GM18520 (cell line): ENCODE measurements around the gene CLPX.
"Not testable (repeated sequence)": the region's sequence is repeated elsewhere in the genome, so short reads cannot be mapped to it uniquely, and the experiment has no call there.

Source experiments
- ATAC-seq: cut with Tn5 transposase; IDR thresholded peaks from one replicate; pipeline ENCODE4 v1.9.1; 2021; ENCODE audit not compliant: unreplicated experiment

The CLPX gene

DNA sequence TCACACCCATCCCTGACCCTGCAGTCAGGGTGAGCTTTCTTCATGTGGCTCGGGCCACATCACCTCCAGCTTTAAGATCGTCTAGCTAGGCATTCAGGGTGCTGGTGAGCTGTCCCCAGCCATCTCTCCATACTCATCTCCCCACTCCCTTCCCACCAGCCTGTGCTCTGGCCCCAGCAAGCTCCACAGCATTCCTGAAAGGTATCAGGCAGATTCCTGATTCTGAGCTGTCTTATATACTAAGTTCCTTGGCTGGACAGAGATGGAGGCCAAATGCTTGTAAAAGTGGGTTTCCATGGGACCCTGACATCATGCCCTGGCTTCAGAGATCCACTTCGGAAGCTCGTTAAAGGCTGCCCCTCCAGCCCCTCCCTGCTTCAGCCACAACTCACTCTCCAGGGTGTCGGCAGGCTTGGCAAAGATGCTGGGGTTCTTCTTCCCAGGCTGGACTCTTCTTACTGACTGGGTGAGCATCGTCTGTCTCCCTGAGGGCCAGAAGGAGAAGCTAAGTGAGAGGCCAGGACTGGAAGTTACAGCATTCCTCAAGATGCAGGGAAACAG lies 22.2 kb upstream of the CLPX start:
- no peak for ATAC-seq

DNA sequence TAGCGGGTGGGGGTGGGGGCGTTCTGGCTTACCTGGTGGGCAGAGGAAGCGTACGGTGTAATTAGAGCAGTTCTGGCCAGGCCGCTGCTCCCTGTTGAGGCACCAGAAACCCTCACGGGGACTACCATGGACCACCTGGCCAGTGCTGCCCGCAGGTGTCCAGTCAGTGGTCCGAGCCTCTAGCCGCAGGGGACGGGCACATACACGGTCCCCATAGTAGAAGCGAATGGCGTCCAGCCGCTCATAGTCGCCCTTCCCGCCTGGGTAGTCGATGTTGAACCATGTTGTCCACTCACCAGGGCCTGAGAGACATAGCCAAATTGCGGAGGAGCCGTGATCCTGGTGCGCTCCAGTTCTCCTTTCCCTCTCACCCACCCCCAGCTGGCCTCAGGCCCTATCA lies 21.6 kb upstream of the CLPX start:
- ATAC-seq, result no peak

DNA sequence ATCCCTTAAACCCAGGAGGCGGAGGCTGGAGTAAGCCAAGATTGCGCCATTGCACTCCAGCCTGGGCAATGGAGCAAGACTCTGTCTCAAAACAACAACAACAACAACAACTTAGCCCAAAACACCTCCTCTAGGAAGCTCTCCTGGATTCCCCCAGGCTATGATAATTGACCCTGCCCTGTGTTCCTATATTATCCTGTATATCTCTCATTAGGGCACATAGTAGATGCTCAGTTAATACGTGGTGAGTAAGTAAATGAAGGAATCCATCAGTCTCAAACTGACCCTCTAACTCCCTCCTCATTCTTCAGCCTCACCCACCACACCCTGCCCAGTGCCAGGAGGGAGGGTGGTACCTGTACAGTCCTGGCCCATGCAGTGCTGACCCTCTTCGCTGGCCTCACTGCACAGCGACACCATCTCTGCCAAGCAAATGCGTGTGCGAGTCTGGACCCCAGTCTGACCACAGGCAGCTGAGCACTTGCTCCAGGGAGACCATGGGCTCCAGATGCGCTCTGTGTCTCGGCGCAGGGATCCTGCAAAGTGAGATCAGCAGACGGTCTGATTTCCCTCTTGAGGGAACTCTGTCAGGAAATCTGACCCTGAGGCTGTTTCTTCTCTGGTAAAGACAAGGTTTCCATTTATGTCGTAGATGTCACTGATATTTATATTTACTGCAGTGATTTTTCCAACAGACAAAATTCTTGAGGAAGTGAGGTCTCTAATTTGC lies 20.0 kb upstream of the CLPX start:
- no peak for ATAC-seq

DNA sequence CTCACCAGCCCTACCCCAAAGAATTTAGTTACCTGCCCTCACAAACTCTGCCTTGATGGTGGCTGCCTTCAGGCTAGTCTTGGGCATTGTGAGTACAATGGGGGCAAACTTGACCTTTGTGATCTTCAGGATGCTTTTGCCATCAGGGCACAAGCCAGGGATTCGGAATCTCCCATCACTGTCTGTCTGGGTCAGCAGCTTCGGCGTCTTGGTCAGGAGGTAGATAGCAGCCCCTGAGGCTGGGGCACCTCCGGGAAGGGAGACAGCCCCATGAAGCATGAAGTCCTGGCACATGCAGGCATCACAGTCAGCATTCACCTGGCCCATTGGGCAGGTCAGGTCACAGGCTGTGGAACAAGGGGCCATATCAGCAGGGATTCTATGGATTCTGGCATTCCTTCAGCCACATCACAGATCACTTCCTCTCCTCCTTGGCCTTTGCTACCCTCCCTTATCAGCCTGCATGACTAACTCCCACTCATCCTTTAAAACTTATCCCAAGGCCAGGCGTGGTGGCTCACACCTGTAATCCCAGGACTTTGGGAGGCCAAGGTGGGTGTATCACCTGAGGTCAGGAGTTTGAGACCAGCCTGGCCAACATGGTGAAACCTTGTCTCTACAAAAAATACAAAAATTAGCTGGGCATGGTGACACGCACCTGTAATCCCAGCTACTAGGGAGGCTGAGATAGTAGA lies 19.2 kb upstream of the CLPX start:
- ATAC-seq, result no peak

DNA sequence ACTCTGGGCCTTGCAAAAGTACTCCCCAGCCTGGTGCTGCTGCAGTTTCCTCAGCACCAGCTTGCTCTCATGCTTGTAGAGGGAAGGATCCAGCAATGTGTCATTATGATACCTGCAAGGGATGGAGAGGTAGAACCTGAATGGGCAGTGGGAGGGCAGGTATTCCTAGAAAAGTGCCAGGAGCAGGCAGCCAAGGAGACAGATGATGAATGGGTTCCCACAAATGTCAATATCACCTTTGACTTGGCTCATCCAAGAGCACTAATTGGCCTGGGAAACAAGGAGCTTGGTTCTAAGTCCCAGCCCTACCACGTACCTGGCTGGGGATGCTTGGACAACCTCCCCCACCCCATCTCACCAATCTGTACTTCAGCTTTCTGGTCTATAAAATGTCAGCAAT lies 16.8 kb upstream of the CLPX start:
- no peak for ATAC-seq

DNA sequence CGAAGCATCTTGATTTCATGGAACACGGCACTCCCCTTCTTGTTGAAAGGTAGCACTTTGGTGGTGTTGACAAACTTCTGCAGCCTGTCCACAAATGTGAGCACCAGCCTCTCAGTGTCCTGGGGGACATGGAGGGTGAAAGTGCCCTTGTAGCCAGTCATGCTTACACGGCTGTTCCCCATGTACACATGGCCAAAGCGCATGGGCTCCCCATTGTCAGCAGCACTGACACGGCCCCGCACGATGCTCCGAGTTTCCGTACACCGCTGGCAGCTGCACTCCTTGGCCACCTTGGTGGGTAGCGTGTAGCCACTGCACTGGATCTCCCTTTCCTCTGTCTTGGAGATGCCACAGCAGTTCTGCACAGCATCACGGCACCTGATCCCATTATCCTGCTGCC lies 13.4 kb upstream of the CLPX start:
- no peak for ATAC-seq

DNA sequence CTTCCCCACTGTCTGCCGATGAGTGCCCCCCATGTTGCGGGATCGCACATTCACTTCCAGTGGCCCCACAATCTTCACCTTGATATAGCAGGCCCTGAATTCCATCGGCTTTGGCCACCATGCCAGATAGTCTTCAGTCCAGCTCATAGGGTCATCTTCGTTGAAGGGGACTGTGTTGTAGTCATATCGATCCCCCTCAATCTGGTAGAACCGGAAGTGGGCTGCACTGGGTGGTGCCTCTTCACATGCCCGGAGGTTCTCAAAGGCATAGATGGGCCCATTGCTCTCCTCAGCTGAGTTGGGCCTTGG lies 12.1 kb upstream of the CLPX start:
- ATAC-seq, result no peak

DNA sequence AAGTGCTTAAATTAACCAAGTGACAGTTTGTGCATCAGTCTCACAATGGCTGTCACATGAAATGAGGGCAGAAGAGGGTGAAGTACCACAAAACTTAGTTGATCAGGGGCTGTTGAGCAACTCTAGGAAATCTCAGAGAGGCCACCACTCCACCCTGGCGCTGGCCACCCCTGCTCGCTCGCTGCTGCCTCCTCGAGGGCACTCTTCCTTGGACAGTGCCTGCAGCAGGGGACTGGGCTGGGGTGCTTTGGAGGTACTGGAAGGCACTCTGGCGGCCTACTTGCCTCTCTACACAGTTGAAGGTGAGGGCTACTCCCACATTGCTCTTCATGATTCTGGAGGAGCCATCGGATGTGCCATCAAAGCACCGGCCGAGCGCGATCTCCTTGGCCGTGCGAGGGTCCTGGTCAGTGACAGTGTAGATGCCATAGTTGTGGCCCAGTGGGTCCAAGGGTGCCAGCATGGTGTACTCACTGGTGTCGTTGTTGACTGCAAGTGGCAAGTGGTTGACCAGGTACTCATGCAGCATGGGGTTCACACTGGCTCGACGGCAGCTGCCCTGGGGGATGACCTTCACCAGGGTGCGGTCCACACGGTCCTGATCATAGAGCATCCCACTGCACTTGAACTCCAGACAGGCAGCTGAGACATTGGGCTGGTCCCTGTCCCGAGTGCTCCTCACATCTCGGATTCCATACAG lies 11.6 kb upstream of the CLPX start:
- no peak for ATAC-seq

DNA sequence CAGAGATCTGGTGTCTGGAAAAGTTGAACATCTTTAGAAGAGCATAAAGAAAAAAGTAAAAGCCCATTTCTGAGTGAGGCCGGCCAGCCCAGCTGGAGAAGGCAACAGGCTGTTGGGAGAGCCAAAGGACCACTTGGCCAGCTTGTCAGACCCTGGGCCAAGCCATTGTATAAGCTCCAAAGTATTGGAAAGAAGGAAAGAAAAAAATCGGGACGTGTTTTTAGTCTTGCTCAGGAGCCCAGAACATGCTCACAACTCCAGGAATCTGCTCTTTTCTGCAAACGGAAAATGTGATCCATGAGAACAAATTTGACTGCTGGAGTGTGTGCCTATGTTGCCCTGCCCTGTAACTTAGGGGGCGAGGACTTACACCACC lies 10.4 kb upstream of the CLPX start:
- ATAC-seq, result no peak

DNA sequence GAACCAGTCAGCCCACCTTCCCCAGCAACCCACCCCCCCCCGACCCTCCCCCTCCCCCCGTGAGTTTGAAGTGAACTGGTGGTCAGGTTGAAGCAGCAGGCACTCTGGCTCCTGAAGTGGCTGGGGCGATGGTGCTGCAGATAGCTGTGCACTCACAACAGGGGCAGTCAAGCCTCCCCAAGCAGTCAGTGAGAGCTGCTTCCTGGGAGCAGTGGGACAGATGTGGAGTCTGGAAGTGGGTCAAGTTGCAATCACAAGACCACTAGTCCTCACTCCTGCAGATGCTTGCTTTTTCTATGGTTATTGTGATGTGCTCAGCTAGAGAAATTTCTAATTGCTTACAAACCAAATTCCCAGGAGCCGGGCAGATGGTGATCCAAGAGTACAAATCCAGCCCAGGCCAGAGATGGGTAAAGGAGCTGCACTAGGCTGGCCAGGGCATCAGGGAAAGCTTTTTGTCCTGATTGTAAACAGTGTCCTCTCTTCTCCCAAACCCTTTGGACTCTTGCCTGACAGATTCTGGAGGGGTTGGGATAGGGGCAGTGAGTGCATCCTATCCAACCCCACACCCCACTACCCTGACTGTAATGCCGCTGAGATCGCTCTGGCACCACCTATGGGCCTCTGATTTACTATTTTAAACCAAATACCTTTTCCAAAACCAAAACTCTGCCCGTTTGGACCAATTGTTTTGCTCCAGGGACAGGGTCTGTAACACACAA lies 9.8 kb upstream of the CLPX start:
- no peak for ATAC-seq

DNA sequence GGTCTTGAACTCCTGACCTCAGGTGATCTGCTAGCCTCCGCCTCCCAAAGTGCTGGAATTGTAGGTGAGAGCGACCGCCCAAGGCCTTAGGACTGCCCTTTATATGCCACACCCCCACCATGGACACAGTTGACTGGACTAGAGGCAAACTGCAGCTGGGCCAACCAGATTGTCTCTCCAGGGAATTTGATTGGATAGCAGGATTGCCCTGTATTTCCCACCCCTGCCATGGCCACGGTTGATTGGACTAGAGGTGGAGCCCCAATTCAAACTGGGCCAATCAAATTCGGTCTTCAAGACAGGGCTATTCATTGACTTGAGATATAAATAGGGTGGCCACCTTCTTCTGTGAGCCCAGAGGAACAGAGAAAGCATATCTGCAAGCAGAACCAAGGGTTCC lies 6.9 kb upstream of the CLPX start:
- no peak for ATAC-seq

DNA sequence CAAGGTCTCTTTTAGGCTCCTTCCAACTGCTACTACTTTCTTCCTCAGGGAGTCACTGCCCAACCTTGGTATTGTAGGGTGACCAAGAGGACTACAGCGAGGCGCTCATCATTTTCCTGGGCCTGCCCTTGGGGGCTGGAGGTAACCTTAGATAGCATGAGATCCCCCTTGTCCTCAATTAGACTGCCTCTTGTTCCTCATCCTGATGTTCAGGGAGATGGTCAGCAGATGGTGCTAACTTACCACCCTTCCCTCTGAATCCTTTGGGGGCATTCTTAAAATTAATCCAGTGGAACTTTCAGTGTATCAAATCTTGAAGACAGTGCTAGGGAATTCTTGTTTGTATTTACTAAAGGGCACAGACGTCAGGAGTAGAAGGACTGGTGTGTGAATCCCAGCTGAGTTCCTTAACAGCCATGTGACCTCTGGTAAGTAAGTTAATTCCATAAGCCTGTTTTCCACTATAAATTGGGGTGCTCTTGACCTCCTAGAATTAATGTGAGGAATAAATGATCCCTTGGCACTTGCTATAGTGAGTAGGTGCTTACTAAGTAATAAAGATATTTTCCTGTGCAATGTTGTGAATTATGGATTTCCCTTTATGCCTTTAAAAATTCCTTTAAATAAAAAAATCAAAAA lies 4.1 kb upstream of the CLPX start:
- no peak for ATAC-seq

DNA sequence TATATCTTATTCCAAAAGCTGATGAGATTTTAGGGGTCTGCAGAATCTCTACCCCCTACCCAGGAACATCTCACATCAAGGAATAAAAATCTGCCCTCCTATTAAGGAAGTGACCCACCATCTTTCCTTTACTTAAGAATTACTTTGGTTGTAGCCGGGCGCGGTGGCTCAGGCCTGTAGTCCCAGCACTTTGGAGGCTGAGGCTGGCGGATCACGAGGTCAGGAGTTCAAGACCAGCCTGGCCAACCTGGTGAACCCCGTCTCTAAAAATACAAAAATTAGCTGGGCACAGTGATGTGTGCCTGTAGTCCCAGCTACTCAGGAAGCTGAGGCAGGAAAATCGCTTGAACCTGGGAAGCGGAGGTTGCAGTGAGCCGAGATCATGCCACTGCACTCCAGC lies 3.3 kb upstream of the CLPX start:
- not testable (repeated sequence) for ATAC-seq

DNA sequence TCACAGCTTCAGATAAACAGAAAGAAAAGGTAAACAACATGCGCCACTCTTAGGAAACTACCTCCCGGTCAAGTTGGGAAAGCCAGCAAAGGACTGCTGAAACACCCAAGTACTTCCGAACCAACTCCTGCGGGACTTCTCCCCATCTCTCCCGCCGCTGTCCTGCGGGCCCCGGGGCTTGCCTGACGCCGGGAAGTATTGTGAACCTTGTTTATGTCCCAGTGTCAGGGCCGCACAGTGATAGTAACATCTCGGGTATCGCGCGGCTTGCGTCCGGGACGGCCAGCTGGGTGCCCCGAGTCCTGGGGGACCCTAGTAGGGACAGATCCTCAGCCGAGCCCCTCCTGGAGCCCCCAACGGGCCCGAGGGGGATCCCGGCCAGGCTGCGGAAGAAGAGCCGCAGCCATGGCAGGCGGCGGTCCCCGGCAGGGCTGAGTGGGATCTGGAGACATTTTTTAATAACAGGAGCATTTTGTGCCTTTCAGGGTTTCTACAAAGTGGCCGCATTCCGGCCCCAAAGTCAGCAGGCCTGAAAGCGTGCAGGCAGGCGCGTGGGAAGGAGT lies 756 bp downstream of the CLPX start:
- ATAC-seq, result no peak

DNA sequence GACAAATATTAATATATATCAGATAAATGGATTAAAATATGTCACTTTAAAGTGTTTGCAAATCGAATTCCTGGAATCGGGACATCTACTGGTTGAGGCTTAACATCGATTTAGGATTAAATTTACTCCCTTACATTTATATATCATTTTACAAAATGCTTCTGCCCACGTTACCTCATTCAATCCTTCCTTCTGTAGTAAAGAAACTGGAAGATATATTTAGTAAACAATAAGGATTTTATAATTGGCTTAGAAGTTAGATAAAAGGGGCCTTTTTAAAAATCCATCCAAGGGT lies 1.3 kb downstream of the CLPX start:
- no peak for ATAC-seq

DNA sequence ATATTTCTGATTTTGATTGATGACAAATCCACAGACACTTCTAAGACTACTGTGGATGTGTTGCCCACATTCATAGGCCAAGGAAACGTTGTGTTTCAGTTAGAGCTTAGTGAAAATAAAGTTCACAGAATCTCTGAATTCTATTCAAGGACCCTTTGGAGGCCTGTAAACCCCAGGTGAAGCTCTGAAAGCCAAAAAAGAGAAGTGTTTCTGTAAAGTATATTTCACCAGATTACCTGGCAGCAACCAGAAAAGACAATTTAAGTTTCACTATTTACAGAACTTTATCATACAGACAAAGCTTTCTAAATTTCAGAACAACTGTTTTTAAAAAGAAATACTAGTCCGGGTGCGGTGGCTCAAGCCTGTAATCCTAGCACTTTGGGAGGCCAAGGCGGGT lies 2.6 kb downstream of the CLPX start:
- ATAC-seq, result no peak

DNA sequence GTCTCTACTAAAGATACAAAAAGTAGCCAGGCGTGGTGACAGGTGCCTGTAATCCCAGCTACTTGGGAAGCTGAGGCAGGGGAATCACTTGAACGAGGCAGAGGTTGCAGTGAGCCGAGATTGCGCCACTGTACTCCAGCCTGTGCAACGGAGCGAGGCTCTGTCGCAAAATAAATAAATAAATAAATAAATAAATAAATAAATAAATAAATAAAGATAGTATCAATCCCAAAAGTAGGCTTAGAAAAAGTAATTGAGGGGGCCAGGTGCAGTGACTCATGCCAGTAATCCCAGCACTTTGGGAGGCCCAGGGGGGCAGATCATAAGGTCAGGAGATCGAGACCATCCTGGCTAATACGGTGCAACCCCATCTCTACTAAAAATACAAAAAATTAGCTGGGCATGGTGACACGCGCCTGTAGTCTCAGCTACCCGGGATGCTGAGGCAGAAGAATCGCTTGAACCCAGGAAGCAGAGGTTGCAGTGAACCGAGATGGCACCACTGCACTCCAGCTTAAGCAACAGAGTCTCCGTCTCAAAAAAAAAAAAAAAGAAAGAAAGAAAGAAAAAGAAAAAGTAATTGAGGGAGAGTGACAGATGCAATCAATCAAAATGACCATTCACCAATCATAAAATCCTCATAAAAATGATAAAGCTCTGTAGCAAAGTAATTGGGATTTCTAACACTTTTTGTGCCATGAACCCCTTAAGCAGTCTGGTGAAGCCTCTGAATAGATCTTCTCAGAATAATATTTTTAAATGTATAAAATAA lies 3.4 kb downstream of the CLPX start:
- ATAC-seq, result not testable (repeated sequence)

DNA sequence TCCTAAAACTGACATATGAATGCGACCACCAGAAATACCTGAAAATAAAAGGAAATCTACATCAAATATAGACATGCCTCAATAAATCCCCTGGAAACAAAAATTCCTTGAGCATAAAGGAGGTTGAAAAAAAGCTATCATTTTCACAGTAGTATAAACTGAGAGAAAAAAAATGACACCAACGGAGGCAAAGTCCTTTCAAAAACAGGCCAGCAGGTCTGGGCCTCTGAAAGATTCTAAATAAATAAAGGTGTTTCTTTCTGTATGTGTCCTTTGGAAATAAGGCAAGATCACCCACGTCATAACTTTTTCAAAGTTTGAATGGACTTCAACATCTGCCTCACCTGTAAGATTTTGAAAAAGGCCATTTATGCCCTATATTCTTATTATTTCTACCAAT lies 5.0 kb downstream of the CLPX start:
- ATAC-seq, result no peak

DNA sequence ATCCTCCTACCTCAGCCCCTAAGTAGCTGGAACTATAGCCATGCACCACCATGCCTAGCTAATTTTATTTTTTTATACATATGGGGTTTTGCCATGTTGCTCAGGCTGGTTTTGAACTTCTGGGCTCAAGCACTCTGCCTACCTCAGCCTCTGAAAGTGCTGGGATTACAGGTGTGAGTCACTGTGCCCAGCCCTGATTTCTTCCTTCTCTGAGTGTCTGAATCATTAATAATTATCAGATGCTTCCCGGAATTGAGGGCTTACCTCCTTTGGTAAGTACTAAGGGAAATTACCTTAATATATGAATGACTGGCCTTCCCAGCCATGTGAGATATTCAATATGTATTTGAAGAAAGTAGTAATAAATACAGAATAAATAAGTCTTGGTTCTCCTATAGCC lies 7.2 kb downstream of the CLPX start:
- no peak for ATAC-seq

DNA sequence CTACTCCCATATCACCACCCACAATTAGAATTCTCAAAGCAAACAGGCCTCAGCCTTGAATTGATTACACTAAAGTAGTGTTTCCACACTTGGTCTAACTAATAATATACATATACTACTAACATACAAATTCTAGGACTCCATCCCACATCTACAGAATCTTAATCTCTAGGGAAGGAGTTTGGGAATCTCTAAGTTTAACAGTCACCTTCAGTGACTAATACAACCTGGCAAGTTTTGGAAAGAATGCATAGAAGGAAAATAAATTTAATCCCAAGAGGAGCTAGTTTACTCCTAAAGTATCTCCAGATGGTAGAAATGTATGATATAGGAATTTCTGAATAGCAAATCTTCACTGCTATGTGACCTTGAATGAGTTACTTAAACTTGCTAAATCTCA lies 9.1 kb downstream of the CLPX start:
- no peak for ATAC-seq
